Measurements from ENCODE around the gene FCRLB.

DNA sequence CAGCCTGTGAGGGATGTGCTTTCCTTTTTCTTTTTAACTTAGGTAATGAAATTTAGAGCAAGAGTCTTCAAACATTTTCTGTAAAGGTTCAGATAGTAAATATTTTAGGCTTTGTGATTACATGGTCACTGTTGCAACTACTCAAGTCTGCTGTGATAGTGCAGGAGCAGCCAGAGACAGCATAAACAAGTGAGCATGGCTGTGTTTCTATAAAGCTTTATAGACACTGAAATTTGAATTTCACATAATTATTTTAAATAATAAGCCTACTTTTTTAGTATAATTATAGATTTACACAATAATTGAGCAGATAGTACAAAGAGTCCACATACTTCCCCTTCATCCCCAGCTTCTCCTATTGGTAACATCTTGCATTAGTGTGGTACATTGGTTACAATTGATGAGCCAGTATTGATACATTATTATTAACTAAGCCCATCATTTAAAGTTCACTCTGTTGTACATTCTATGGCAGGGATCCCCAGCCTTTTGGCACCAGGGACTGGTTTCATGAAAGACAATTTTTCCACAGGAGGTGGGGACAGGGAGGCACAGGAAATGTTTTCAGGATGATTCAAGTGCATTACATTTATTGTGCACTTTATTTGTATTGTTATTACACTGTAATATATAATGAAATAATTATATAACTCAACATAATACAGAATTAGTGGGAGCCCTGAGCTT lies 47.8 kb downstream of the FCRLB start:
- TF ChIP-seq, protein P1, sequence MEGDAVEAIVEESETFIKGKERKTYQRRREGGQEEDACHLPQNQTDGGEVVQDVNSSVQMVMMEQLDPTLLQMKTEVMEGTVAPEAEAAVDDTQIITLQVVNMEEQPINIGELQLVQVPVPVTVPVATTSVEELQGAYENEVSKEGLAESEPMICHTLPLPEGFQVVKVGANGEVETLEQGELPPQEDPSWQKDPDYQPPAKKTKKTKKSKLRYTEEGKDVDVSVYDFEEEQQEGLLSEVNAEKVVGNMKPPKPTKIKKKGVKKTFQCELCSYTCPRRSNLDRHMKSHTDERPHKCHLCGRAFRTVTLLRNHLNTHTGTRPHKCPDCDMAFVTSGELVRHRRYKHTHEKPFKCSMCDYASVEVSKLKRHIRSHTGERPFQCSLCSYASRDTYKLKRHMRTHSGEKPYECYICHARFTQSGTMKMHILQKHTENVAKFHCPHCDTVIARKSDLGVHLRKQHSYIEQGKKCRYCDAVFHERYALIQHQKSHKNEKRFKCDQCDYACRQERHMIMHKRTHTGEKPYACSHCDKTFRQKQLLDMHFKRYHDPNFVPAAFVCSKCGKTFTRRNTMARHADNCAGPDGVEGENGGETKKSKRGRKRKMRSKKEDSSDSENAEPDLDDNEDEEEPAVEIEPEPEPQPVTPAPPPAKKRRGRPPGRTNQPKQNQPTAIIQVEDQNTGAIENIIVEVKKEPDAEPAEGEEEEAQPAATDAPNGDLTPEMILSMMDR (IDR thresholded peaks at IDR 0.05): no peak
- TF ChIP-seq POLR2A (IDR thresholded peaks at IDR 0.05): no peak
